WTC11 (cell line): Measurements from ENCODE around the gene EDA. TPM values are rescaled to one million over a fixed set of nuclear protein-coding genes. Genes with fewer than 3 reads are reported as not detected.

Experiments
- ATAC-seq: fragments of 200-7000 bp; cut with Tn5 transposase; 2 replicates; pipeline ENCODE4 v1.10.0; 2021; ENCODE audit warnings: mild to moderate bottlenecking, moderate library complexity
- CTCF ChIA-PET: fragments of 300-600 bp; sonication (Branson Sonifier 250); formaldehyde crosslinking; loops from one replicate; lab custom pipeline; 2021; ENCODE audit warnings: antibody characterized with exemption; lab: Charles Lee
- POLR2A ChIA-PET: fragments of 350-600 bp; sonication (Branson Sonifier 250); formaldehyde crosslinking; loops from one replicate; lab custom pipeline; 2021; ENCODE audit warnings: antibody characterized with exemption; lab: Charles Lee
- DNase-seq: peaks from one replicate; pipeline ENCODE4 v3.0.0; 2021; ENCODE audit warnings: low spot score
- H3K27ac Mint-ChIP-seq: 2 replicates; pipeline ENCODE4 v1.8.0; 2021; ENCODE audit warnings: mixed read lengths
- H3K27me3 Mint-ChIP-seq: 2 replicates; pipeline ENCODE4 v1.8.0; 2021; ENCODE audit warnings: low read depth, mild to moderate bottlenecking, moderate library complexity, mixed read lengths
- H3K36me3 Mint-ChIP-seq: 2 replicates; pipeline ENCODE4 v1.8.0; 2021; ENCODE audit warnings: mixed read lengths
- H3K4me1 Mint-ChIP-seq: 2 replicates; pipeline ENCODE4 v1.8.0; 2022; ENCODE audit warnings: mixed read lengths
- H3K4me3 Mint-ChIP-seq: 2 replicates; pipeline ENCODE4 v1.8.0; 2021; ENCODE audit warnings: mild to moderate bottlenecking, moderate library complexity, mixed read lengths
- H3K9me3 Mint-ChIP-seq: 2 replicates; pipeline ENCODE4 v1.8.0; 2021; ENCODE audit warnings: mixed read lengths
- AR ChIP-seq: fragments of 250-450 bp; sonication (Bioruptor Pico); IDR thresholded peaks from 2 replicates; pipeline ENCODE4 v1.9.0; 2021; ENCODE audit warnings: mild to moderate bottlenecking
- ARID4B ChIP-seq: sonication (generic); formaldehyde crosslinking; IDR thresholded peaks from 2 replicates; pipeline ENCODE4 v1.8.0; 2023; ENCODE audit warnings: missing genetic modification reagents, mild to moderate bottlenecking, borderline replicate concordance
- ATF2 ChIP-seq: sonication (generic); formaldehyde crosslinking; IDR thresholded peaks from 2 replicates; pipeline ENCODE4 v1.8.1; 2022; ENCODE audit warnings: low read depth, missing genetic modification reagents, borderline replicate concordance
- ATF6 ChIP-seq: sonication (generic); formaldehyde crosslinking; IDR thresholded peaks from 2 replicates; pipeline ENCODE4 v1.8.1; 2023; ENCODE audit warnings: mild to moderate bottlenecking, missing genetic modification reagents
- CDX4 ChIP-seq: fragments of 250-450 bp; sonication (Bioruptor Pico); IDR thresholded peaks from 2 replicates; pipeline ENCODE4 v1.9.0; 2021; ENCODE audit warnings: moderate library complexity, mild to moderate bottlenecking, inconsistent platforms, borderline replicate concordance
- E2F4 ChIP-seq: sonication (generic); formaldehyde crosslinking; IDR thresholded peaks from 2 replicates; pipeline ENCODE4 v1.8.1; 2022; ENCODE audit warnings: low read depth, mild to moderate bottlenecking, moderate library complexity, missing genetic modification reagents, borderline replicate concordance
- ESRRA ChIP-seq: sonication (generic); formaldehyde crosslinking; IDR thresholded peaks from 2 replicates; pipeline ENCODE4 v1.8.1; 2022; ENCODE audit warnings: mild to moderate bottlenecking, missing genetic modification reagents, borderline replicate concordance
- FOXP4 ChIP-seq: sonication (generic); formaldehyde crosslinking; IDR thresholded peaks from 2 replicates; pipeline ENCODE4 v1.8.0; 2022; ENCODE audit warnings: mild to moderate bottlenecking, missing genetic modification reagents
- HMGA2 ChIP-seq: fragments of 250-450 bp; sonication (Bioruptor Pico); IDR thresholded peaks from 2 replicates; pipeline ENCODE4 v1.4.0; 2021; ENCODE audit warnings: mild to moderate bottlenecking, moderate library complexity
- HMGXB4 ChIP-seq: sonication (generic); formaldehyde crosslinking; IDR thresholded peaks from 2 replicates; pipeline ENCODE4 v1.8.1; 2023; ENCODE audit warnings: mild to moderate bottlenecking, moderate library complexity, missing genetic modification reagents
- KAT7 ChIP-seq: sonication (generic); formaldehyde crosslinking; IDR thresholded peaks from 2 replicates; pipeline ENCODE4 v1.8.1; 2023; ENCODE audit warnings: missing genetic modification reagents, mild to moderate bottlenecking, borderline replicate concordance
- NR2C2 ChIP-seq: sonication (generic); formaldehyde crosslinking; IDR thresholded peaks from 2 replicates; pipeline ENCODE4 v1.8.0; 2022; ENCODE audit warnings: mild to moderate bottlenecking, missing genetic modification reagents
- USF1 ChIP-seq: sonication (generic); formaldehyde crosslinking; IDR thresholded peaks from 2 replicates; pipeline ENCODE4 v1.8.0; 2022; ENCODE audit warnings: mild to moderate bottlenecking, missing genetic modification reagents
- ZBTB21 ChIP-seq: sonication (generic); formaldehyde crosslinking; IDR thresholded peaks from 2 replicates; pipeline ENCODE4 v1.8.1; 2023; ENCODE audit warnings: mild to moderate bottlenecking, missing genetic modification reagents, borderline replicate concordance
- ZNF317 ChIP-seq: sonication (generic); formaldehyde crosslinking; IDR thresholded peaks from 2 replicates; pipeline ENCODE4 v1.8.1; 2023; ENCODE audit warnings: low read depth, mild to moderate bottlenecking, moderate library complexity, missing genetic modification reagents, borderline replicate concordance
- ZNF425 ChIP-seq: fragments of 250-450 bp; sonication (Bioruptor Pico); conservative IDR thresholded peaks from 2 replicates; pipeline ENCODE4 v1.9.0; 2021; ENCODE audit warnings: mild to moderate bottlenecking
- total RNA-seq: library from RNA; stranded (reverse); gene quantifications from 3 replicates; pipeline ENCODE4 v1.2.3, GENCODE V29; 2021

Gene EDA
- total RNA-seq, 1 experiment from 2014 or later, result 15.1 TPM

GRCh38 chrX:70016513-70016912, 400.6 kb downstream of the EDA start:
- DNase-seq (no peak), ATAC-seq (no peak)
- Mint-ChIP-seq H3K27me3 (peaks cover 7% of the 10 kb centered on the region; the same call in 1 of the 2 replicates), H3K4me1 (peaks cover 13% of the 10 kb centered on the region; the same call in 1 of the 2 replicates), H3K27ac (no peak overlapping the region), H3K9me3 (peaks cover 24% of the 10 kb centered on the region), H3K36me3 (0 out of 2 replicates have a peak, but pooled peaks cover 8% of the 10 kb centered on the region), H3K4me3 (no peak overlapping the region)
- POLR2A ChIA-PET, result no interaction called here
- CTCF ChIA-PET, result interaction anchor here (1.9 kb wide), 1 partner anchor 14 kb away, joined by 5 read pairs; no protein-coding TSS in a partner anchor
- TF ChIP-seq AR (CRISPR knock-in tag), result no peak
- no peak for TF ChIP-seq ATF2 (CRISPR knock-in tag)
- TF ChIP-seq ZNF317, result no peak
- no peak for TF ChIP-seq ATF6 (CRISPR knock-in tag)
- no peak for TF ChIP-seq E2F4 (CRISPR knock-in tag)
- no peak for TF ChIP-seq ARID4B (CRISPR knock-in tag)
- no peak for TF ChIP-seq ZBTB21 (CRISPR knock-in tag)
- no peak for TF ChIP-seq HMGXB4 (CRISPR knock-in tag)
- no peak for TF ChIP-seq HMGA2
- TF ChIP-seq NR2C2 (CRISPR knock-in tag), result no peak
- no peak for TF ChIP-seq KAT7
- TF ChIP-seq ZNF425, result no peak
- TF ChIP-seq ESRRA, result no peak
- no peak for TF ChIP-seq FOXP4
- no peak for TF ChIP-seq USF1
- no peak for TF ChIP-seq CDX4 (CRISPR knock-in tag)
